Fibroblast of skin of right biceps (primary cell): ENCODE results near the gene PRM2.

Source experiments
- DNase-seq: peaks from one replicate; pipeline ENCODE4 v3.0.0-alpha.2; 2013

PRM2 gene

DNA sequence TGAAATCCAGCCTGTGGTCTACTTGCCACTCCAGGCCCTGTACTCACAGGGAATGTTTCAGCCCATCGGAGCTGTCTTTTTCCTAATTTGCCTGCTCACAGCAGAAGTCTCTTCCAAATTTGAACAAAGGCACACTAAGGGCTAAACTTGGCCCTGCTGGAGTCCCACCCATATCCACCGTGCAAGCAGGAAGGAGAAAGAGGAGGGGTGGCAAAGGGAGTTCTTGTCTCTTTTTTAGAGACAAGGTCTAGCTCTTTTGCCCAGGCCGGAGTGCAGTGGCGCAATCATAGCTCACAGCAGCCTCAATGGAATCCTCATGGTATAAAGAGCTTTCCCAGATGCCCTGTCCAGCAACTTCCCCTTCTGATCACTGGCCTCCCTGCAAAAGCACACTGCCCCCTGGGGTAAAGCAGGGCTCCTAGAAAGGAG, 7.6 kb upstream of the PRM2 start:
- DNase-seq: no peak

DNA sequence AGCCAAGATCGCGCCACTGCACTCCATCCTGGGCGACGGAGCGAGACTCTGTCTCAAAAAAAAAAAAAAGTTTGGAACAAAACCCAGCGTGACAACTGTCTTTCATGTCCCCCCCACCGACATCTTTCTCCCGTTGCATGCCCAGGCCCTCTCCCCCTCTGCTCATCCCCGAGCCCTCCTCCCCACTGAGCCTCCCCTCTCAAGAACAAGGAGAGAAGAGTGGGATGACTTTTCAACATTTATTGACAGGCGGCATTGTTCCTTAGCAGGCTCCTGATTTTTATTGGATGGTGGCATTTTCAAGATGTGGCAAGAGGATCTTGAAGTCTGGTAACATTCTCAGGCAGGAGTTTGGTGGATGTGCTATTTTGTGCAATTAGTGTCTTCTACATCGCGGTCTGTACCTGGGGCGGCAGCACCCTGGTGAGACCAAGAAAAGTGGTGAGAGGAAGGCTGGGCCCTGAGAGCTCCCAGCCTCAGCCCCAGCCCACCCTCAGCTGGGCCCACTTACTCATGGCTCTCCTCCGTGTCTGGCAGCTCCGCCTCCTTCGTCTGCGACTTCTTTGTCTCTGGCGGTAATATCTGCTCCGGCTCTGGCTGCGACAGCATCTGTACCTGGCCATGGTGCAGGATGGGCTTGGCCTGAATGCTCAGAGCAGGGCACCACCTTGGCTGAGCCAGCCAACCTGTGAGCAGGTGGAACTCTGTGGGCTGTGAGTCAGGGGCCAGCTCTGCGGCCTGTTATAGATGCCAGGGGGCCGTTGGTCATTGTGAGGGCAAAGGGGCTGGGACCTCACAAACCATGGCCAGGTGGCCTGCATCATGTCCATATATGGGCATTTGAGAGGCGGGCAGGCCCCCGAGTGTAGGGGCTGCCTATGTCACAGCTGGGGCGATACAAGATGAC, 4.6 kb upstream of the PRM2 start, which contains the start of gene PRM1:
Gene PRM1, minus strand, starts transcription at position 715 of the 907 bp plus-strand sequence. Its CDS starts 92 bp downstream, at position 623.
- no peak for DNase-seq

GRCh38 chr16:11278681-11279628, 2.7 kb upstream of the PRM2 start:
- no peak for DNase-seq

- DNase-seq: no peak
These were observed 1.5 kb upstream of the PRM2 start for GRCh38 chr16:11277607-11278337.

- DNase-seq: no peak
These were observed 765 bp upstream of the PRM2 start for GRCh38 chr16:11276896-11277593.

GRCh38 chr16:11274964-11275363, 1.3 kb downstream of the PRM2 start:
- DNase-seq: no peak

DNA sequence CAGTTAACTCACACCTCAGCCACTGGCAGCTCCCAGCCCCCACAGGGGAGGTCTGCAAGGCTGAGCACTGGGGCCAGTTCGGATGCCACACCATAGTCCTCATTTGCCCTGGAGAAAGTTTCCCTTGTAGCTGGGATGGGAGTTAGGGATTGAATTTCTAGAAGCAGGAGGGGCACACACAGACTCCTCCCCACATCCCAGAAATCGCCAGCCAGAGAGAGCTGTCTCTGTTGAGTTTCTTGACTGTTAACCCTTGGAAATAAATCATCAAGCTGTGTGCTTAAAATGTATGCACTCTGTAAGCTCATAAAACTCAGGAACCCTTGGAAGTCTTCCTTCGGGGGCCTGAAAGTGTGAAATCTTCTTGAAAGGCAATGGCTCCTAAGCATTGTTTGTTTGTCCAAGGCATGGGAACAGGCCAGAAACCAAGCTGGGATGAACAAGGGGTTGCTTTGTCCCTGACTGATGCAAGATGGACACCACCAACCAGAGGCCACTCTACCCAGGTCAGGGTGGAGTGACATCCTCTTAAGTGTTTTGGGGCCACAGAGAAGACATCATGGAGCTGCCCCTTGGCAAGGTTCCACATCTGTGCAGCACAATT, 2.5 kb downstream of the PRM2 start:
- DNase-seq: no peak

DNA sequence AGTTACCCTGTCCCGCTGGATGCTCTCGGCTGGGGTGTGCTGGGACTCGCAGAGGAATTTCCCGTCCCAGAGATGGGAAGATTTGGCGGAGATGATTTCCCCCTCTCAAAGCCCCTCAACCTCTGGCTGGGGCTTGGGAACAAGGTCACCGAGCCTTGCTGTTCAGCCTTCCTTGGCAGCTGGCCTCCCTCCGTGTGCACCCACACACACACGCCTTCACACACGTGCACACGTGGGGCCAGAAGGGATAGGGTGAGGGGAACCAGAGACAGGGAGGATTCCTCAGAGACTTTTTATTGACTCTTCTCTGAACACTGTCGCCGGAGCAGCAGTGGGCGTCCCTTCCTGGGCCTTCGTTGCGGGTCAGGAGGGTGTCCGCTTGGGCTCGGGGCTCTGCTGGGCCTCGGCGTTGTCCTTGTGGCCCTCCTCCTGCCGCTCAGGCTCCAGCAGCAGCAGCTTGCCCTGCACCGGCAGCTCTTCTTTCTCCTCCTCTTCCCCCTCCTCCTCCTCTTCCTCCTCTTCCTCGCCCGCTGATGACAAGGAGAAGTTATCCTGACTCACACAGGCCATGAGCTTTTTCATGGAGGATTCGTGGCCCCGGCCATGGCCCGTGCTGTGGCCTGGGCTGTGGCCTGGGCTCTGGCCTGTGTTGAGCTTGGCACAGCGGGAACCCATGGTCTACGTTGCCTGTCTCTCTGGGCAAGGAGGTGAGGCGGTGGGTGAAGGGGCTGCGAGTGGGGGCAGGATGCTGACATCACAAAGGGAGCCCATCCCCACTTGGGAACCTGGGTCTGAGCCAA, 3.2 kb downstream of the PRM2 start, which contains the start of gene PRM3:
Gene PRM3, minus strand, starts transcription at position 709 of the 800 bp plus-strand sequence. Its CDS starts 34 bp downstream, at position 675.
- no peak for DNase-seq

DNA sequence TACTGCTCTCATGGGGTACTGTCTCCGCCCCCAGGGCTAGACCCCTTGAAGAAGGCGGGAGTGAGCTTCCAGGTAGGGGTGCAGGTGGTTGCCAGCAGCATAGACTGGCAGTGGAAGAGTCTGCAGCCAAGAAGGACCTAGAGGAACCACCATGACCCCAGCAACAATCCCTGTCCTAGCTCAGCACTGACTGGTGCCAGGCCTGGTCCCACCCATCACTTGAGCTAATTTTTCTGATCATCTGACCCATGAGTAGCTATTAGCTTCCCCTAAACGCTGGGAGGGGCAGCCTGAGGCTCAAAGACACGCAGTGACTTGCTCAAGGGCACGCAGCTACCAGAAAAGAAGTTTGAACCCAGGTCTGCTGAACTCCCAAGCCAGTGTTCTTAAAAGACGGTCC, 3.8 kb downstream of the PRM2 start:
- no peak for DNase-seq

- no peak for DNase-seq
These were observed 4.7 kb downstream of the PRM2 start for GRCh38 chr16:11271610-11272009.

- no peak for DNase-seq
These were observed 5.6 kb downstream of the PRM2 start for GRCh38 chr16:11270602-11271162.

DNA sequence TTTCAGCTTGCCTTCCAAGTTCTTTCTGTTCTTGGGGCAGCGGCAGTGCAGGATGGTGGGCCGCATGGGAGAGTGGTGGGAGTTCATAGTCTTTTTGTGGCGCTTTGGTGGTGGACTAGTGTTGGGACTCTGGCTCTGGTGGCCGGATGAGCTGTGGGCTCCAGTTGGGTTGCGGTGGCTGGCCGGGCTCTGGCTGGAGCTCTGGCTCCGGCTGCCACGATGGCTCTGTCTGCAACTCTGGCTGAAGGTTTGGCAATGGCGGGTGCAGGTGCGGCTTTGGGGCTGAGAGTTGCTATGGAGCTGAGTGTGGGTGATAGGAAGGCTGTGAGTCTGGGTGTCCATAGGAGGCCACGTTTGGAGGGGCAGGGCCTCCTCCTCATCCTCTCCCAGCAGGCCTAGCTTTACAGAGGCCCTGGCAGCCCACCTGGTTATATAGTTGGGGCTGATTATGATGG, 7.3 kb downstream of the PRM2 start, which contains the start of gene TNP2:
Gene TNP2, minus strand, starts transcription at position 405 of the 455 bp plus-strand sequence. Its CDS starts 63 bp downstream, at position 342.
- no peak for DNase-seq

DNA sequence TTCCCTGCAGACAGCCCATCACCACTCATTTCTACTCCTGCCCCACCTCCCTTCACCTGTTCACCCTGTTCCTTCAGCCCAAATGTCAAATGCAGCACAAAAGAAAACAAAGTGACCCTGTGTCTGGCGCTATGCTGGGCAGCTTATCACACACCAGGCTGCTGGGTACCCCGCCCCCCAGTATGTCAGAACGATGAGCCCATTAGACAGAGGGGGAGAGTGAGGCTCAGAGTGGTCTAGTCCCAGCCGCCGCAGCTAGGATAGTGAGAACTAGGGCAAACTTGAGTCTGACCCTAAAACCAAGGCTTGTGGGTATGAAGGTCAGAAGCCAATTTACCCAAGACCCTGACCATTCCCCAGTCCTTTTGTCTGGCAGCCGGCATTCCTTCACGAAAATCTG, 11.2 kb downstream of the PRM2 start:
- no peak for DNase-seq

GRCh38 chr16:11264155-11264832, 12.0 kb downstream of the PRM2 start:
- no peak for DNase-seq

DNA sequence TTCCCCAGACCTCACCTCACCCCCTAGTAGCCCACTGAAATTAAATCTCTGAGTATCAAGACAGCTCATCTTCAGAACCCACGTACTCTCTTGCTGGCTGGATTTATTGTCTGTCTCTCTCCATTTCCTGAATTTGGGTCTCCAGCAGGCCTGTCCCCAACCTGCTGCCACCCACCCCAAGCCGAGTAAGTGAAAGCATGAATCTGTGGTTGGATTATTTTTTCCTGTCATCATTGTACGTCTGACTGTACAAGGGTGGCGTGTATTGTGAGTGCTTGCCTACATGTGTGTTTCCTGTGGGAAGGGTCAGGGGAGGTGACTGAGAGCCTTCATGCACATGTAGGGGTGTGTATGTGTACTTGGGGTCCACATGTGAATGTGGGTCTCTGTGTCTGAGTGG, 12.5 kb downstream of the PRM2 start:
- DNase-seq: no peak

- no peak for DNase-seq
These were observed 13.4 kb downstream of the PRM2 start for GRCh38 chr16:11262915-11263314.

- no peak for DNase-seq
These were observed 15.7 kb downstream of the PRM2 start for GRCh38 chr16:11260596-11260966.

GRCh38 chr16:11259655-11260595, 16.4 kb downstream of the PRM2 start:
- DNase-seq: no peak
